ENCODE measurements around the gene NDE1. TPM values are rescaled to one million over a fixed set of nuclear protein-coding genes. Genes with fewer than 3 reads are reported as not detected.

NDE1 gene
- total and polyA plus RNA-seq, 2 of the 8 experiments (the other 6 are each of a cell fraction or from before 2014, with no cell fraction given): 13.3 to 41.3 TPM

- no peak for TF ChIP-seq ZNF274 (IDR thresholded peaks at IDR 0.05; ENCODE audit: borderline replicate concordance, extremely low read depth, low read length)
- no peak for TF ChIP-seq JUND (IDR thresholded peaks at IDR 0.05; ENCODE audit: low read length)
- no peak for TF ChIP-seq GTF2F1 (IDR thresholded peaks at IDR 0.05; ENCODE audit: borderline replicate concordance, low read depth, low read length)
- no peak for TF ChIP-seq ASH2L (IDR thresholded peaks at IDR 0.05; ENCODE audit: low read length)
- TF ChIP-seq BRCA1 (IDR thresholded peaks at IDR 0.05; ENCODE audit: low read depth, low read length): no peak
These were observed 14.1 kb upstream of the NDE1 start (continued) for GRCh38 chr16:15635926-15636325.

All from H1 (cell line).